ENCODE data around the gene LAMP2. TPM values are rescaled to one million over a fixed set of nuclear protein-coding genes. Genes with fewer than 3 reads are reported as not detected.
A peak's percentile ranks its signal among the peaks of the same experiment; 100 is the strongest.

LAMP2 gene
- total and polyA plus RNA-seq, 2 experiments from 2014 or later, result 175 to 275 TPM

DNA sequence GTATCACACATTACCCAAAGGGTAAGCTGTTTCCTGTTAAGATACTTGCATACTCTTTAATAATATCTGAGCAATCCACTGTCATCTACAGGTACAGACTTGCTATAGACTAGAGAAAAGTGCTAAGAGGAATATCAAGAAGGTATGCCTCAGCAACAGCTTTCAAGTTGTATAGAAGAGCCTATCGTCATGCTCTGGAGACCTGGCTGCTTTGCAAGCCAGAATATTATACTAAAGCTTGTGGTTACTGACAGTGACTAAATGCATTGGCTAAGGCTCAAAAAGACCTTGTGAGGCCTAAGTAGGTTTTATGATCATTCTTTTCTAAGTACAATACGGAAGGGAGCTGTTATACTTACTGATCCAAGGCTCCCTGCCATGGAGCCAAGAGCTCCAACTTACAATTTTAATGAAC lies 11.3 kb downstream of the LAMP2 start:
- Histone ChIP-seq H3K27me3 (replicated peaks; ENCODE audit: insufficient read depth) (no peaks in the 10 kb centered on the region), H3K79me2 (ENCODE audit: insufficient read depth) (peaks cover 47% of the 10 kb centered on the region), H2AFZ (0 out of 2 replicates have a peak overlapping the region, but pooled peaks have one; percentile 51), H3K9me2 (ENCODE audit: insufficient read depth) (no peaks in the 10 kb centered on the region), H3K27ac (peak overlapping the region; percentile 80), H4K20me1 (ENCODE audit: insufficient read depth) (peaks cover 7% of the 10 kb centered on the region), H3K4me2 (ENCODE audit: unreplicated experiment) (peak overlapping the region; percentile 71), H3K9ac (peak overlapping the region; percentile 44; the same call in 1 of the 2 replicates), H3K36me3 (ENCODE audit: low read depth) (no peaks in the 10 kb centered on the region), H3F3A (ENCODE audit: insufficient read depth) (peaks cover 19% of the 10 kb centered on the region), H3K4me1 (ENCODE audit: insufficient read depth) (peaks cover 16% of the 10 kb centered on the region), H3K9me3 (ENCODE audit: low read depth) (no peaks in the 10 kb centered on the region), H3K4me3 (peak overlapping the region; percentile 45)
- TF ChIP-seq EZH2 (IDR thresholded peaks at IDR 0.05; ENCODE audit: insufficient read depth, poor library complexity, severe bottlenecking), result no peak
- TF ChIP-seq EZH2phosphoT487 (IDR thresholded peaks at IDR 0.05; ENCODE audit: insufficient read depth, low read depth), result no peak
- 0% methylated on average over 2 of the region's 2 CpGs for WGBS, 2 experiments (ENCODE audit: low coverage in 1 of 2, low lambda C conversion rate in 2 of 2, missing lambda C conversion rate in 2 of 2)
- DNase-seq, result peak; percentile 87
- in situ Hi-C loops (cut with MboI), result no loop called here

DNA sequence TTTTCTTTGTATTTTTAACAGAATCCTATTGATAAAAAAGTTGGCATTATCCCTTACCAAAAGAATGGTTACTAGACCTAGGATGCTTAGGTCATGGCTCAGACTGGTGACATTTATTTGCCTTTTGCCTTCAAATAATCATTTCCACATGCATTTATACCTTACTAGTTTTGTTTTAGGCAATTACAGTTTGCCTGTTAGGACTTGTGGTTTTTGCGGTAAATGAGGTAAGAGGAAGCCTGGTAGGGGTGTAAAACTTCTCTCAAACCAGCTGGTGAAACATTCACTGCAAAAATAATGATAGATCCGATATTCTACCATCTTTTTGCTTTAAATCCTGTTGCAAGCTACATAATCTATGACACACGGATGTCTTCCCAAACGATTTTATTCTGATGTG lies 12.1 kb downstream of the LAMP2 start:
- in situ Hi-C loops (cut with MboI), result no loop called here
- Histone ChIP-seq H3K27ac (peak overlapping the region; percentile 63), H4K20me1 (ENCODE audit: insufficient read depth) (peaks cover 7% of the 10 kb centered on the region), H3K79me2 (ENCODE audit: insufficient read depth) (peaks cover 39% of the 10 kb centered on the region), H3K4me2 (ENCODE audit: unreplicated experiment) (peak overlapping the region; percentile 42), H3K9me3 (ENCODE audit: low read depth) (no peaks in the 10 kb centered on the region), H3K27me3 (replicated peaks; ENCODE audit: insufficient read depth) (no peaks in the 10 kb centered on the region), H3K4me3 (peak overlapping the region; percentile 45; the same call in 1 of the 2 replicates), H3K9me2 (ENCODE audit: insufficient read depth) (no peaks in the 10 kb centered on the region), H2AFZ (no peak overlapping the region), H3K4me1 (ENCODE audit: insufficient read depth) (peaks cover 16% of the 10 kb centered on the region), H3K36me3 (ENCODE audit: low read depth) (no peaks in the 10 kb centered on the region), H3K9ac (no peak overlapping the region), H3F3A (ENCODE audit: insufficient read depth) (peaks cover 19% of the 10 kb centered on the region)
- 59 to 68% methylated on average over 4 of the region's 4 CpGs for WGBS, 2 experiments (ENCODE audit: low coverage in 1 of 2, low lambda C conversion rate in 2 of 2, missing lambda C conversion rate in 2 of 2)
- DNase-seq, result peak; percentile 31
- TF ChIP-seq EZH2 (IDR thresholded peaks at IDR 0.05; ENCODE audit: insufficient read depth, poor library complexity, severe bottlenecking), result no peak
- no peak for TF ChIP-seq EZH2phosphoT487 (IDR thresholded peaks at IDR 0.05; ENCODE audit: insufficient read depth, low read depth)

DNA sequence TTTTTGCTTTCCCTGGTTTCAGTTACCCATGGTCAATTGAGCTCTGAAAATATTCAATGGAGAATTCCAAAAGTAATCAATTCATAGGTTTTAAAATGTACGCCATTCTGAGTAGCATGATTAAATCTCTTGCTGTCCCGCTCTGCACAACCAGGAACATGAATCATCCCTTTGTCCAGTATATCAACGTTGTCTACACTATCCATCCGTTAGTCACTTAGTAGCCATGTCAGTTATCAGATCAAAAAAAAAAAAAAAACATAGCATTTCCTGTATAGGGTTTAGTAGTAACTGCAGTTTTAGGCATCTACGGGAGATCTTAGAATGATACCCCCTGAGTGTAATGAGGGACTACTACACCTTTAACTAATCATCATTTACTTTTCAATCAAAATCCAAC lies 15.1 kb downstream of the LAMP2 start:
- H3K4me3 ChIP-seq, result no peak overlapping the region
- TF ChIP-seq EZH2 (IDR thresholded peaks at IDR 0.05; ENCODE audit: insufficient read depth, poor library complexity, severe bottlenecking) (no peak), EZH2phosphoT487 (IDR thresholded peaks at IDR 0.05; ENCODE audit: insufficient read depth, low read depth) (no peak)
- no peaks in the 10 kb centered on the region for H3K9me2 ChIP-seq (ENCODE audit: insufficient read depth)
- peaks cover 7% of the 10 kb centered on the region for H4K20me1 ChIP-seq (ENCODE audit: insufficient read depth)
- no peak for DNase-seq
- no peak overlapping the region for H3K9ac ChIP-seq
- no peaks in the 10 kb centered on the region for H3K27me3 ChIP-seq (replicated peaks; ENCODE audit: insufficient read depth)
- no peaks in the 10 kb centered on the region for H3K36me3 ChIP-seq (ENCODE audit: low read depth)
- H3K4me2 ChIP-seq (ENCODE audit: unreplicated experiment), result no peak overlapping the region
- H3K79me2 ChIP-seq (ENCODE audit: insufficient read depth), result peaks cover 12% of the 10 kb centered on the region
- no peaks in the 10 kb centered on the region for H3K9me3 ChIP-seq (ENCODE audit: low read depth)
- H3K27ac ChIP-seq, result no peak overlapping the region
- no peak overlapping the region for H2AFZ ChIP-seq
- peaks cover 16% of the 10 kb centered on the region for H3K4me1 ChIP-seq (ENCODE audit: insufficient read depth)
- peaks cover 19% of the 10 kb centered on the region for H3F3A ChIP-seq (ENCODE audit: insufficient read depth)
- in situ Hi-C loops (cut with MboI), result no loop called here
- 83 to 84% methylated on average over 5 of the region's 5 CpGs for WGBS, 2 experiments (ENCODE audit: low coverage in 1 of 2, low lambda C conversion rate in 2 of 2, missing lambda C conversion rate in 2 of 2)

DNA sequence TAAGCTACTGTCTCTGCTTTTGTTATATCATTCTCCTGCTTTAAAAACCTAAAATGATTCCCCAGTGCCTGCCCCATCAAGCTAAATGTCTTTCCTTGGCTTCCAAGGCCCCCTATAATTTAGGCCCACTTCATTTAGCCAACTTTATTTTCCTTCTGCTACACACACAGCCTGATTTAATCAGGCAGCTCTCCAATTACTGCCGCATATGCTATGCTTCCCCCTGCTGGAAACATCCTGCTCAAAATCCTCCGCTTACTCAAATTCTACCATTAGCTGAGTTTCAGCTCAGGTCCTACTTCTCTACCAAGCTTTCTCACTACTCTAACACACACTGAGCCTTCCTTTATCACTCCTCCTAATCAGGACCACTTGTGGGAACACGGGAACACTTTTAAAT lies 17.0 kb downstream of the LAMP2 start:
- Histone ChIP-seq H3K9me3 (ENCODE audit: low read depth) (no peaks in the 10 kb centered on the region), H3K4me1 (ENCODE audit: insufficient read depth) (peaks cover 4% of the 10 kb centered on the region), H3K4me2 (ENCODE audit: unreplicated experiment) (no peak overlapping the region), H3K27ac (no peak overlapping the region), H2AFZ (no peak overlapping the region), H3K79me2 (ENCODE audit: insufficient read depth) (peaks cover 6% of the 10 kb centered on the region; the same call in 1 of the 2 replicates), H3K4me3 (no peak overlapping the region), H3F3A (ENCODE audit: insufficient read depth) (peaks cover 3% of the 10 kb centered on the region), H4K20me1 (ENCODE audit: insufficient read depth) (peaks cover 2% of the 10 kb centered on the region; the same call in 1 of the 2 replicates), H3K9me2 (ENCODE audit: insufficient read depth) (no peaks in the 10 kb centered on the region), H3K27me3 (replicated peaks; ENCODE audit: insufficient read depth) (no peaks in the 10 kb centered on the region), H3K36me3 (ENCODE audit: low read depth) (no peaks in the 10 kb centered on the region), H3K9ac (no peak overlapping the region)
- TF ChIP-seq EZH2phosphoT487 (IDR thresholded peaks at IDR 0.05; ENCODE audit: insufficient read depth, low read depth), result no peak
- no peak for TF ChIP-seq EZH2 (IDR thresholded peaks at IDR 0.05; ENCODE audit: insufficient read depth, poor library complexity, severe bottlenecking)
- in situ Hi-C loops (cut with MboI), result no loop called here
- WGBS, 2 experiments (ENCODE audit: low coverage in 1 of 2, low lambda C conversion rate in 2 of 2, missing lambda C conversion rate in 2 of 2), result 21 to 34% methylated on average over 3 of the region's 3 CpGs
- peak; percentile 59 for DNase-seq
